ENCODE data around the gene USHBP1. TPM values are rescaled to one million over a fixed set of nuclear protein-coding genes. Genes with fewer than 3 reads are reported as not detected.

USHBP1 gene
- total RNA-seq, 4 donors from 2014 or later, result 0.79 to 1.2 (median 0.96) TPM; not detected in 1

DNA sequence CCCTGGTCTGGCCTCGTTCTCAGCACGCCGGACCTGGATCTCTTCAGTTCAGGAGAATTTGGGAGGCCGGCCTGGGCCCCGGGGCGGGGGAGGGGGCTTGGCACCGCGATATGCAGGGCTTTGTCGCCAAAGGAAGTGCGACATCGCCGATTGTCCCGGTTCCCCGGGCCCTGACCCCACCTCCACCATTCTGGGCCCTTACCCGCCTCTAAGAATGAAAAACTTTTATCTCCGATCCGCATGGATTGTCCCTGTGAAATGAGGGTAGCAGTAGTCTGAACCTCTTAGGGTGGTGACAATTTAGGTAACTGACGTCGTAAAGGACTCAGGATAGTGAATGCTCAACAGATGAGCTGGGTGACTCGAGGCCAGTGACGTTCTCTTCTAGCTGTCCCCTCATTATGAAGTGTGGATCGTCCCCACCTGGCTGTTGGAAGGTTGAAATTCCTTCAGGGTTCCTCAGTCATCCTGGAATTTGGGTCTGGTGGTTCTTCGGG, 45.5 kb upstream of the USHBP1 start:
- DNase-seq, result no peak
- WGBS, 2 donors (ENCODE audit: low coverage in 1 of 2), result 0 to 8% methylated on average over 8 to 23 of the region's 23 CpGs
- H3K27ac ChIP-seq, result peak overlapping the region; percentile 80 to 87 (median 85)
- no peaks in the 10 kb centered on the region for H3K27me3 ChIP-seq
- H3K9me3 ChIP-seq, result no peaks in the 10 kb centered on the region
- intact Hi-C loops (cut with DNase I; ENCODE audit: low total_unique reads) (no loop called here), in situ Hi-C loops (cut with MboI; ENCODE audit: low pct_ligation_motif_present in 1 of 4, low pct_unique_long_range_greater_than_20kb in 1 of 4, low sequenced_read_pairs in 3 of 4) (no loop called here)
- H3K36me3 ChIP-seq, result peaks cover 0 to 12% (median 5%) of the 10 kb centered on the region in 4 donors
- peaks cover 21 to 51% (median 34%) of the 10 kb centered on the region in 4 donors for H3K4me1 ChIP-seq
- no peak for TF ChIP-seq POLR2AphosphoS5 (IDR thresholded peaks at IDR 0.05)
- no peak for TF ChIP-seq EP300 (IDR thresholded peaks at IDR 0.05; ENCODE audit: low read depth)
- TF ChIP-seq, protein P1, sequence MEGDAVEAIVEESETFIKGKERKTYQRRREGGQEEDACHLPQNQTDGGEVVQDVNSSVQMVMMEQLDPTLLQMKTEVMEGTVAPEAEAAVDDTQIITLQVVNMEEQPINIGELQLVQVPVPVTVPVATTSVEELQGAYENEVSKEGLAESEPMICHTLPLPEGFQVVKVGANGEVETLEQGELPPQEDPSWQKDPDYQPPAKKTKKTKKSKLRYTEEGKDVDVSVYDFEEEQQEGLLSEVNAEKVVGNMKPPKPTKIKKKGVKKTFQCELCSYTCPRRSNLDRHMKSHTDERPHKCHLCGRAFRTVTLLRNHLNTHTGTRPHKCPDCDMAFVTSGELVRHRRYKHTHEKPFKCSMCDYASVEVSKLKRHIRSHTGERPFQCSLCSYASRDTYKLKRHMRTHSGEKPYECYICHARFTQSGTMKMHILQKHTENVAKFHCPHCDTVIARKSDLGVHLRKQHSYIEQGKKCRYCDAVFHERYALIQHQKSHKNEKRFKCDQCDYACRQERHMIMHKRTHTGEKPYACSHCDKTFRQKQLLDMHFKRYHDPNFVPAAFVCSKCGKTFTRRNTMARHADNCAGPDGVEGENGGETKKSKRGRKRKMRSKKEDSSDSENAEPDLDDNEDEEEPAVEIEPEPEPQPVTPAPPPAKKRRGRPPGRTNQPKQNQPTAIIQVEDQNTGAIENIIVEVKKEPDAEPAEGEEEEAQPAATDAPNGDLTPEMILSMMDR (IDR thresholded peaks at IDR 0.05), result no peak
- no peak for TF ChIP-seq POLR2A (IDR thresholded peaks at IDR 0.05)
- peak overlapping the region; percentile 62 to 92 (median 80) for H3K4me3 ChIP-seq

DNA sequence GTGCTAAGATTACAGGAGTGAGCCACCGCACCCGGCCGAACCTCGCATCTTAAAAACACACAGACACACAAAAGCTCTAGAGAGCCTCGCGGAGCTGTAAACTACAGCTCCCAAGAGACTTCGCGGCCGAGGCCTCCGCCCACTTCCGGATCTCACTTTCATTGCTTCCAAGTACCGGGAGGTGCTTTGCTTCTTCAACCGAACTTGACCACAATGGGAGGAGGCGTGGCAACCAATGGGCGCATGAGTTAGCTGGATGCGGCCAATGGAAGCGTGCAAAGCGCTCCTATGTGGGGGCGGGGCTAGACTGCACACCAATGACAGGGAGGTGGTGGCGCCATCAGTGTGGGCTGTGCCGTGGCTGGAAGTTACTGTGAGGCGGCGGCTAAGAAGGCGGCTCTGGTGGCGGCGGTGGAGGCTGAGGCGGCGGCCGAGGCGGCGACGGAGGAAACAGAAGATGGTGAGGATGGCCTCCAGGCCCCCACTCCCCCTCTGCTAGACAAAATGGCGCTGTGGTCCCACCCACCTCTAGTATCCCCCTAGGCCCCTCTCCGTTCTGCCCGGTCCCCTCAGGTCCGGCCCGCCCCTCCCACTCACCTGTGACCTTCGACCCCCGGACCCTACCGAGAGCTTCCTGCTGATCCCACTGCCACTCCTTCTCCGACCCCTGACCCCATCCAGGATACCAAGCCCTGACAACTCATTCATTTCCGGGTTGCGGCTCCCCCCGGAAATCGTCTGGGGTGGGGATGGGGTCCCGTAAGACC, 44.8 kb upstream of the USHBP1 start, which contains the start of gene DDA1:
TSS of gene DDA1 (plus strand) at position 366 of the 767 bp plus-strand sequence. CDS start at position 458, 92 bp downstream.
- in situ Hi-C loops (cut with MboI; ENCODE audit: low pct_ligation_motif_present in 1 of 4, low pct_unique_long_range_greater_than_20kb in 1 of 4, low sequenced_read_pairs in 3 of 4) (no loop called here), intact Hi-C loops (cut with DNase I; ENCODE audit: low total_unique reads) (no loop called here)
- Histone ChIP-seq H3K27me3 (no peaks in the 10 kb centered on the region), H3K4me3 (peak within 1 kb of the TSS; percentile 62 to 92 (median 80)), H3K4me1 (peaks cover 27 to 57% (median 40%) of the 10 kb centered on the region in 4 donors), H3K9me3 (no peaks in the 10 kb centered on the region), H3K27ac (peak within 1 kb of the TSS; percentile 80 to 87 (median 85)), H3K36me3 (peaks cover 0 to 8% (median 3%) of the 10 kb centered on the region in 4 donors)
- 0 to 1% methylated on average over 2 to 46 of the region's 46 CpGs for WGBS, 2 donors (ENCODE audit: low coverage in 1 of 2)
- TF ChIP-seq POLR2A (IDR thresholded peaks at IDR 0.05) (peak; percentile 76), EP300 (IDR thresholded peaks at IDR 0.05; ENCODE audit: low read depth) (no peak), POLR2AphosphoS5 (IDR thresholded peaks at IDR 0.05) (peak; percentile 42 to 75 (median 73))
- TF ChIP-seq, protein P1 (IDR thresholded peaks at IDR 0.05), result no peak
- DNase-seq, result peak; percentile 100

DNA sequence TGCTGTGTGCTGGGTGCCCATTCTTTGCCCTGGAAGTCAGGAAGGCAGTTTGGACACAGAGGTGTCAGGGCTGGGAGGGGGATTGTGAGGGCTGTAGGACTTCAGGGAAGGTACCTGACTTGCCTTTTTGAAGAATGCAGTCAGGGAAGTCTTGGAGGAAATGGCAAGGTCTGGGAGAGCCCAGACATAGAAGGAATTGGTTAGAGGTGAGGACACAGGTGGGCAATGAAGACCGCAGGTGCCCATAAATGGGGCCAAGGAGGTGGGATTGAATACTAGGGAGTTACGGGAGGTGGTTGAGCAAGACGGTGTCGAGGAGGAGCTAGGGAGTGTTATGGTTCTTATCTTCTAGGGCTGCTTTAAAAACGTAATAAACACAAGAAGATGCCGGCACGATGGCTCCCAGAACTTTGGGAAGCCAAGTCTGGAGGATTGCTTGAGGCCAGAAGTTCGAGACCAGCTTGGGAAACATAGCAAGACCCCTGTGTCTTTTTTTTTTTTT, 43.4 kb upstream of the USHBP1 start:
- WGBS, 2 donors (ENCODE audit: low coverage in 1 of 2), result 78 to 82% methylated on average over 7 to 8 of the region's 8 CpGs
- Histone ChIP-seq H3K27ac (peak overlapping the region in 1 of 4 donors; percentile 92), H3K36me3 (no peaks in the 10 kb centered on the region), H3K9me3 (no peaks in the 10 kb centered on the region), H3K4me3 (no peak overlapping the region), H3K4me1 (peaks cover 35 to 69% (median 50%) of the 10 kb centered on the region in 4 donors), H3K27me3 (no peaks in the 10 kb centered on the region)
- intact Hi-C loops (cut with DNase I; ENCODE audit: low total_unique reads), result no loop called here
- in situ Hi-C loops (cut with MboI; ENCODE audit: low pct_ligation_motif_present in 1 of 4, low pct_unique_long_range_greater_than_20kb in 1 of 4, low sequenced_read_pairs in 3 of 4), result no loop called here
- DNase-seq, result no peak
- TF ChIP-seq, protein P1 (IDR thresholded peaks at IDR 0.05), result no peak
- TF ChIP-seq EP300 (IDR thresholded peaks at IDR 0.05; ENCODE audit: low read depth) (no peak), POLR2A (IDR thresholded peaks at IDR 0.05) (no peak), POLR2AphosphoS5 (IDR thresholded peaks at IDR 0.05) (no peak)

DNA sequence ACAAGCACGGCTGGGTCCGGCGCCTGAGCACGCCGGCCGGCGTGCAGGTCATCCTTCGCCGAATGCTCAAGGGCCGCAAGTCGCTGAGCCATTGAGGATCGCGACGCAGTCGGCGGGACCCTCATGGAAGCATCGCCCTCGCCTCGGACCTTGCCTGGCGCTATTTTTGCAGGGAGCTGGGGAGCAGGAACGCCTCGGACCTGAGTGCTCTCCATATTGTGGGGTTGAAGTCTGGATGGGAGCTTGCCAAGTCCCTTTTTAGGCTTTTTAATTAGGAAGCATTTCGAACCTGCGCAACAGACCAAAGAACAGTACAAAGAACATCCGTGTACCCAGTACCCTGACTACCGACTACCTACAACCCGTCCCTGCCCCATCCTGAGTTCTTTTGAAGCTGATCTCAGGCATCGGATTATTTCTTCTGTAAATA, 41.8 kb upstream of the USHBP1 start:
- no peak for TF ChIP-seq POLR2AphosphoS5 (IDR thresholded peaks at IDR 0.05)
- no peak for TF ChIP-seq EP300 (IDR thresholded peaks at IDR 0.05; ENCODE audit: low read depth)
- TF ChIP-seq, protein P1 (IDR thresholded peaks at IDR 0.05), result no peak
- no peak for TF ChIP-seq POLR2A (IDR thresholded peaks at IDR 0.05)
- Histone ChIP-seq H3K36me3 (no peaks in the 10 kb centered on the region), H3K9me3 (no peaks in the 10 kb centered on the region), H3K27ac (peak overlapping the region; percentile 90 to 98 (median 94)), H3K4me1 (peaks cover 44 to 72% (median 54%) of the 10 kb centered on the region in 4 donors), H3K4me3 (peak overlapping the region; percentile 28 to 70 (median 59)), H3K27me3 (no peaks in the 10 kb centered on the region)
- WGBS, 2 donors (ENCODE audit: low coverage in 1 of 2), result 6 to 22% methylated on average over 5 to 28 of the region's 28 CpGs
- in situ Hi-C loops (cut with MboI; ENCODE audit: low pct_ligation_motif_present in 1 of 4, low pct_unique_long_range_greater_than_20kb in 1 of 4, low sequenced_read_pairs in 3 of 4) (no loop called here), intact Hi-C loops (cut with DNase I; ENCODE audit: low total_unique reads) (no loop called here)
- no peak for DNase-seq

All from transverse colon (tissue), 4 donors.